Pulmonary artery endothelial cell (primary cell): ENCODE measurements around the gene ASB18. TPM values are rescaled to one million over a fixed set of nuclear protein-coding genes. Genes with fewer than 3 reads are reported as not detected.

Experiments
- DNase-seq: peaks from one replicate; pipeline ENCODE4 v3.0.0-alpha.2; 2011; ENCODE audit warnings: low read depth, low spot score
- total RNA-seq: library from RNA; depleted of rRNA; stranded (reverse); fragments of >200 nt; gene quantifications from 2 replicates; pipeline ENCODE4 v1.2.3, GENCODE V29; 2014

ASB18 gene
- total RNA-seq, 1 donor from 2014 or later = not detected

- DNase-seq = no peak
These were observed 88.6 kb downstream of the ASB18 start for GRCh38 chr2:236175548-236176150.

- no peak for DNase-seq
These were observed 90.2 kb downstream of the ASB18 start for GRCh38 chr2:236173729-236174607.

- DNase-seq = no peak
These were observed 91.0 kb downstream of the ASB18 start for GRCh38 chr2:236173036-236173728.

- no peak for DNase-seq
These were observed 91.8 kb downstream of the ASB18 start for GRCh38 chr2:236172255-236173035.

GRCh38 chr2:236171680-236172254, 92.4 kb downstream of the ASB18 start:
- no peak for DNase-seq

GRCh38 chr2:236171181-236171679, 93.0 kb downstream of the ASB18 start:
- no peak for DNase-seq

GRCh38 chr2:236170590-236171165, 93.5 kb downstream of the ASB18 start:
- no peak for DNase-seq

GRCh38 chr2:236169741-236170589, 94.2 kb downstream of the ASB18 start:
- no peak for DNase-seq

GRCh38 chr2:236169151-236169721, 95.0 kb downstream of the ASB18 start:
- no peak for DNase-seq

- DNase-seq = peak; percentile 64
These were observed 95.8 kb downstream of the ASB18 start, which contains the start of gene GBX2 for GRCh38 chr2:236168110-236169080. Gene GBX2, minus strand, starts transcription at chr2:236168386. Its CDS starts 415 bp downstream, at chr2:236167971.

GRCh38 chr2:236167297-236168109, 96.7 kb downstream of the ASB18 start:
- DNase-seq = no peak

- no peak for DNase-seq
These were observed 97.4 kb downstream of the ASB18 start for GRCh38 chr2:236166796-236167296.

- no peak for DNase-seq
These were observed 98.1 kb downstream of the ASB18 start for GRCh38 chr2:236165842-236166795.

GRCh38 chr2:236164925-236165841, 99.0 kb downstream of the ASB18 start:
- DNase-seq = no peak
